H9 (cell line): Measurements from ENCODE around the gene TJAP1. TPM values are rescaled to one million over a fixed set of nuclear protein-coding genes. Genes with fewer than 3 reads are reported as not detected.

Experiments used
- DNase-seq: peaks from one replicate; pipeline ENCODE4 v3.0.0-alpha.2; 2017
- H2AFZ ChIP-seq: one replicate; pipeline ENCODE4 v1.6.1; 2013; ENCODE audit warnings: mild to moderate bottlenecking, low read length, control low read depth, moderate library complexity
- H2AK5ac ChIP-seq: 2 replicates; pipeline ENCODE4 v1.6.1; 2013; ENCODE audit warnings: low read length, control low read depth, mixed read lengths; ENCODE audit not compliant: insufficient read length
- H2BK120ac ChIP-seq: one replicate; pipeline ENCODE4 v1.6.1; 2013; ENCODE audit warnings: low read depth, mild to moderate bottlenecking, low read length, control low read depth, inconsistent platforms; ENCODE audit not compliant: poor library complexity, severe bottlenecking
- H2BK12ac ChIP-seq: 2 replicates; pipeline ENCODE4 v1.6.1; 2013; ENCODE audit warnings: low read length, control low read depth, mixed read lengths, low read depth; ENCODE audit not compliant: insufficient read length
- H2BK15ac ChIP-seq: 2 replicates; pipeline ENCODE4 v1.6.1; 2013; ENCODE audit warnings: low read depth, low read length, control low read depth
- H2BK20ac ChIP-seq: one replicate; pipeline ENCODE4 v1.6.1; 2013; ENCODE audit warnings: low read depth, mild to moderate bottlenecking, low read length, control low read depth, inconsistent platforms; ENCODE audit not compliant: poor library complexity, severe bottlenecking
- H2BK5ac ChIP-seq: 2 replicates; pipeline ENCODE4 v1.6.1; 2013; ENCODE audit warnings: low read length, control low read depth, mixed read lengths; ENCODE audit not compliant: insufficient read length
- H3K14ac ChIP-seq: 2 replicates; pipeline ENCODE4 v1.6.1; 2013; ENCODE audit warnings: low read length, control low read depth; ENCODE audit not compliant: insufficient read depth
- H3K18ac ChIP-seq: 2 replicates; pipeline ENCODE4 v1.6.1; 2013; ENCODE audit warnings: low read depth, mild to moderate bottlenecking, mixed read lengths, low read length, control low read depth; ENCODE audit not compliant: insufficient read length
- H3K23ac ChIP-seq: 2 replicates; pipeline ENCODE4 v1.6.1; 2013; ENCODE audit warnings: low read length, control low read depth, mixed read lengths, low read depth; ENCODE audit not compliant: insufficient read length
- H3K23me2 ChIP-seq: 2 replicates; pipeline ENCODE4 v1.6.1; 2013; ENCODE audit warnings: low read depth, mild to moderate bottlenecking, mixed read lengths, low read length, control low read depth; ENCODE audit not compliant: insufficient read length, poor library complexity, severe bottlenecking
- H3K27ac ChIP-seq: 2 replicates; pipeline ENCODE4 v1.5.1; 2013; ENCODE audit warnings: low read length, control low read depth, mixed read lengths, low read depth; ENCODE audit not compliant: insufficient read length
- H3K27me3 ChIP-seq: 2 replicates; pipeline ENCODE4 v1.6.1; 2013; ENCODE audit warnings: low read length, control low read depth, inconsistent platforms; ENCODE audit not compliant: insufficient read depth
- H3K4ac ChIP-seq: 2 replicates; pipeline ENCODE4 v1.6.1; 2013; ENCODE audit warnings: low read depth, mild to moderate bottlenecking, control low read depth, inconsistent platforms, low read length, moderate library complexity
- H3K4me1 ChIP-seq: 2 replicates; pipeline ENCODE4 v1.6.1; 2013; ENCODE audit warnings: low read length, control low read depth, inconsistent platforms; ENCODE audit not compliant: insufficient read depth
- H3K4me2 ChIP-seq: 2 replicates; pipeline ENCODE4 v1.6.1; 2013; ENCODE audit warnings: low read length, control low read depth, mixed read lengths; ENCODE audit not compliant: insufficient read length, insufficient read depth
- H3K56ac ChIP-seq: 2 replicates; pipeline ENCODE4 v1.6.1; 2013; ENCODE audit warnings: low read depth, mild to moderate bottlenecking, mixed read lengths, low read length, control low read depth; ENCODE audit not compliant: insufficient read length
- H3K79me1 ChIP-seq: 2 replicates; pipeline ENCODE4 v1.6.1; 2013; ENCODE audit warnings: low read depth, mild to moderate bottlenecking, moderate library complexity, low read length, control low read depth, inconsistent platforms; ENCODE audit not compliant: insufficient read depth, poor library complexity, severe bottlenecking
- H3K79me2 ChIP-seq: 2 replicates; pipeline ENCODE4 v1.6.1; 2013; ENCODE audit warnings: low read length, control low read depth, inconsistent platforms; ENCODE audit not compliant: insufficient read depth
- H3K9ac ChIP-seq: 2 replicates; pipeline ENCODE4 v1.6.1; 2013; ENCODE audit warnings: low read length, control low read depth, mixed read lengths; ENCODE audit not compliant: insufficient read length; ENCODE audit errors: extremely low read depth
- H3K9me3 ChIP-seq: one replicate; pipeline ENCODE4 v1.6.1; 2013; ENCODE audit warnings: low read depth, low read length, inconsistent platforms; ENCODE audit not compliant: control insufficient read depth
- H3T11ph ChIP-seq: one replicate; pipeline ENCODE4 v1.6.1; 2013; ENCODE audit warnings: mild to moderate bottlenecking, low read length, control low read depth, inconsistent platforms
- H4K20me1 ChIP-seq: one replicate; pipeline ENCODE4 v1.6.1; 2013; ENCODE audit not compliant: control insufficient read depth, insufficient read length, insufficient read depth
- H4K5ac ChIP-seq: 2 replicates; pipeline ENCODE4 v1.6.1; 2013; ENCODE audit warnings: low read depth, mild to moderate bottlenecking, mixed read lengths, low read length, control low read depth; ENCODE audit not compliant: insufficient read length
- H4K8ac ChIP-seq: replicated peaks from 2 replicates; pipeline ENCODE4 v1.6.1; 2013; ENCODE audit warnings: low read length, control low read depth, mixed read lengths, low read depth; ENCODE audit not compliant: insufficient read length
- H4K91ac ChIP-seq: 2 replicates; pipeline ENCODE4 v1.6.1; 2013; ENCODE audit warnings: low read depth, mild to moderate bottlenecking, moderate library complexity, mixed read lengths, low read length, control low read depth; ENCODE audit not compliant: insufficient read length
- H3K27ac Mint-ChIP-seq, 3 experiments: 2 replicates in 2 of 3; 3 replicates in 1 of 3; pipeline ENCODE4 v1.8.0; 2020 to 2021; ENCODE audit warnings: mixed read lengths in 3 of 3, mild to moderate bottlenecking in 1 of 3, moderate library complexity in 1 of 3
- H3K27me3 Mint-ChIP-seq: 2 replicates; pipeline ENCODE4 v1.8.0; 2021; ENCODE audit warnings: low read depth, mild to moderate bottlenecking, moderate library complexity, mixed read lengths
- H3K36me3 Mint-ChIP-seq, 3 experiments: 2 replicates in 2 of 3; 3 replicates in 1 of 3; pipeline ENCODE4 v1.8.0; 2020 to 2021; ENCODE audit warnings: low read depth in 3 of 3, mixed read lengths in 3 of 3; ENCODE audit not compliant: insufficient read depth in 1 of 3
- H3K4me1 Mint-ChIP-seq, 2 experiments: 2 replicates each; pipeline ENCODE4 v1.8.0; 2020; ENCODE audit warnings: mixed read lengths in 2 of 2
- H3K4me3 Mint-ChIP-seq, 2 experiments: 2 replicates in 1 of 2; 3 replicates in 1 of 2; pipeline ENCODE4 v1.8.0; 2020 to 2021; ENCODE audit warnings: mild to moderate bottlenecking in 2 of 2, mixed read lengths in 2 of 2, moderate library complexity in 1 of 2
- H3K9me3 Mint-ChIP-seq, 2 experiments: 2 replicates in 1 of 2; 3 replicates in 1 of 2; pipeline ENCODE4 v1.8.0; 2020; ENCODE audit warnings: mild to moderate bottlenecking in 2 of 2, mixed read lengths in 2 of 2, moderate library complexity in 1 of 2
- WGBS: extraction: QIAGEN DNeasy Blood & Tissue Kit; methylation state at CpG from one replicate; pipeline ENCODE4 v1.1.7; 2013; ENCODE audit warnings: missing lambda C conversion rate, low lambda C conversion rate, mixed read lengths; ENCODE audit not compliant: insufficient read length; ENCODE audit errors: extremely low coverage; 5-methylcytosine and 5-hydroxymethylcytosine counted together
- total RNA-seq: library from RNA; stranded (reverse); gene quantifications from 2 replicates; pipeline ENCODE4 v1.2.1, GENCODE V29; 2021
- TF ChIP-seq, protein P1 (sequence below): fragments of 200-600 bp; sonication (generic); conservative IDR thresholded peaks from 3 replicates; pipeline ENCODE4 v1.8.0; 2021; ENCODE audit warnings: antibody characterized with exemption, mild to moderate bottlenecking

Gene TJAP1
- total RNA-seq, 1 experiment from 2014 or later, result 45.1 TPM

DNA sequence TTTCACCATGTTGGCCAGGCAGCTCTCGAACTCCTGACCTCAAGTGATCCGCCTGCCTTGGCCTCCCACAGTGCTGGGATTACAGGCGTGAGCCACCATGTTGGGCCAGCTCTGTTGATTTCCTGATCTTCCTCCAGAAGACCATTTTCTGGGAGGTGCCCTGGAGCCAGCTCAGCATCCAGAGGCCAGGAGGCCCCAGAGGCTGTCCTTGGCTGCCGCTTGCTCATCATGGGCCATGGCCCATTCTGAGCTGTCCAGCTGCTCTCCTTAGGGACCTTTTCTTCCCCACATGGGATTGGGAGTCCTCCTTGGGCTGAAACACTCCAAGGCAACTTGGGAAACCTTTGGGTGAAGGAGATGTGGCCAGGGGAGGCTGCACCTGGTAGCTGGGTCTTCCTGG lies 17.4 kb downstream of the TJAP1 start:
- H4K91ac ChIP-seq, result no peak overlapping the region
- H3K23ac ChIP-seq, result no peak overlapping the region
- no peak overlapping the region for H3K18ac ChIP-seq
- Mint-ChIP-seq H3K27me3 (no peaks in the 10 kb centered on the region), H3K36me3 (peaks cover 5 to 22% (median 20%) of the 10 kb centered on the region in 3 experiments; a peak in 6 of 7 replicates), H3K27ac (no peak overlapping the region), H3K4me1 (peaks cover 30% of the 10 kb centered on the region in 2 experiments), H3K9me3 (no peaks in the 10 kb centered on the region), H3K4me3 (no peak overlapping the region)
- no peak for DNase-seq
- no peak overlapping the region for H2BK12ac ChIP-seq
- H3K27ac ChIP-seq, result no peak overlapping the region
- H3K79me2 ChIP-seq, result no peaks in the 10 kb centered on the region; the same call in 1 of the 2 replicates
- H3K9ac ChIP-seq, result no peak overlapping the region
- H3K4me1 ChIP-seq, result peaks cover 6% of the 10 kb centered on the region; the same call in 1 of the 2 replicates
- no peak overlapping the region for H4K5ac ChIP-seq
- no peak overlapping the region for H2BK15ac ChIP-seq
- H3K4ac ChIP-seq, result no peak overlapping the region
- H2BK120ac ChIP-seq, result no peak overlapping the region
- H3K4me2 ChIP-seq, result no peak overlapping the region
- no peak overlapping the region for H2BK5ac ChIP-seq
- no peak overlapping the region for H3K56ac ChIP-seq
- no CpG with 5 or more reads among the region's 4 CpGs for WGBS
- no peak overlapping the region for H3T11ph ChIP-seq
- peaks cover 2% of the 10 kb centered on the region for H4K20me1 ChIP-seq
- H4K8ac ChIP-seq, result no peak overlapping the region
- H3K9me3 ChIP-seq, result no peaks in the 10 kb centered on the region
- no peaks in the 10 kb centered on the region for H3K23me2 ChIP-seq
- no peaks in the 10 kb centered on the region for H3K27me3 ChIP-seq
- no peak overlapping the region for H2BK20ac ChIP-seq
- H2AFZ ChIP-seq, result no peak overlapping the region
- TF ChIP-seq, protein P1, sequence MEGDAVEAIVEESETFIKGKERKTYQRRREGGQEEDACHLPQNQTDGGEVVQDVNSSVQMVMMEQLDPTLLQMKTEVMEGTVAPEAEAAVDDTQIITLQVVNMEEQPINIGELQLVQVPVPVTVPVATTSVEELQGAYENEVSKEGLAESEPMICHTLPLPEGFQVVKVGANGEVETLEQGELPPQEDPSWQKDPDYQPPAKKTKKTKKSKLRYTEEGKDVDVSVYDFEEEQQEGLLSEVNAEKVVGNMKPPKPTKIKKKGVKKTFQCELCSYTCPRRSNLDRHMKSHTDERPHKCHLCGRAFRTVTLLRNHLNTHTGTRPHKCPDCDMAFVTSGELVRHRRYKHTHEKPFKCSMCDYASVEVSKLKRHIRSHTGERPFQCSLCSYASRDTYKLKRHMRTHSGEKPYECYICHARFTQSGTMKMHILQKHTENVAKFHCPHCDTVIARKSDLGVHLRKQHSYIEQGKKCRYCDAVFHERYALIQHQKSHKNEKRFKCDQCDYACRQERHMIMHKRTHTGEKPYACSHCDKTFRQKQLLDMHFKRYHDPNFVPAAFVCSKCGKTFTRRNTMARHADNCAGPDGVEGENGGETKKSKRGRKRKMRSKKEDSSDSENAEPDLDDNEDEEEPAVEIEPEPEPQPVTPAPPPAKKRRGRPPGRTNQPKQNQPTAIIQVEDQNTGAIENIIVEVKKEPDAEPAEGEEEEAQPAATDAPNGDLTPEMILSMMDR, result no peak
- H3K14ac ChIP-seq, result no peak overlapping the region
- H3K79me1 ChIP-seq, result peaks cover 5% of the 10 kb centered on the region
- H2AK5ac ChIP-seq, result no peak overlapping the region
